ENCODE data around the gene MFAP3. TPM values are rescaled to one million over a fixed set of nuclear protein-coding genes. Genes with fewer than 3 reads are reported as not detected.
"Not testable (repeated sequence)": the region's sequence is repeated elsewhere in the genome, so short reads cannot be mapped to it uniquely, and the experiment has no call there.

Gene MFAP3
- polyA plus RNA-seq, 2 donors, result 1.3 to 8.0 TPM

DNA sequence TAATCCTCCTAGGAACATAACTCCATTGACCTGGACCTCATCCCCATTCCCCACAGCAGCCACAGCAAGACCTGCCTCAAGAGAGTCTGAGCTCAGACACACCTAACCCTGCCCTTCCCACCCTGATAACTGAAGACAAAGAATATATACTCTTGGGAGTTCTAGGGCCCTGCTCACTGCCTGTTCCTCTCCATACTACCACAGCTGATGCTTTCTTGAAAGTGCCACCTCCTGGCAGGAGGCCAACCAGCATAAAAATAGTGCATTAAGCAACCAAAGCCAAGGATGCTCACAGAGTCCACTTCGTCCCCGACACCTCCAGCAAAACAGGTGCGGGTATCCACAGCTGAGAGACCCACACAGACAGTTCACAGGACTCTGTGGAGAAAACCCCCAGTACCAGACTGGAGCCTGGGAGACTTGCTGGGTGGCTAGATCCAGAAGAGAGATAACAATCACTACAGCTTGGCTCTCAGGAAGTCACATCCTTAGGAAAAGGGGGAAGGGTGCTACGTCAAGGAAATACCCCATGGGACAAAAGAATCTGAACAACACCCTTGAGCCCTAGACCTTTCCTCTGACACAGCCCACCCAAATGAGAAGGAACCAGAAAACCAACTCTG, 23.6 kb upstream of the MFAP3 start:
- Histone ChIP-seq H3K4me3 (ENCODE audit: low read depth in 1 of 2, low read length in 2 of 2) (no peak overlapping the region), H3K36me3 (ENCODE audit: control insufficient read depth in 2 of 2, insufficient read depth in 2 of 2, low read length in 1 of 2) (peaks cover 2% of the 10 kb centered on the region in 2 donors), H3K27ac (ENCODE audit: low read depth in 2 of 2, low read length in 1 of 2) (no peak overlapping the region), H3K4me1 (ENCODE audit: control insufficient read depth in 2 of 2, insufficient read depth in 2 of 2, low read length in 1 of 2) (no peaks in the 10 kb centered on the region), H3K9me3 (ENCODE audit: control insufficient read depth in 2 of 2, insufficient read depth in 1 of 2, low read depth in 1 of 2, low read length in 1 of 2) (no peaks in the 10 kb centered on the region), H3K27me3 (ENCODE audit: control insufficient read depth in 1 of 2, insufficient read depth in 2 of 2, low read length in 2 of 2) (no peaks in the 10 kb centered on the region)
- WGBS, 2 donors, result 89 to 93% methylated on average over 4 of the region's 4 CpGs

DNA sequence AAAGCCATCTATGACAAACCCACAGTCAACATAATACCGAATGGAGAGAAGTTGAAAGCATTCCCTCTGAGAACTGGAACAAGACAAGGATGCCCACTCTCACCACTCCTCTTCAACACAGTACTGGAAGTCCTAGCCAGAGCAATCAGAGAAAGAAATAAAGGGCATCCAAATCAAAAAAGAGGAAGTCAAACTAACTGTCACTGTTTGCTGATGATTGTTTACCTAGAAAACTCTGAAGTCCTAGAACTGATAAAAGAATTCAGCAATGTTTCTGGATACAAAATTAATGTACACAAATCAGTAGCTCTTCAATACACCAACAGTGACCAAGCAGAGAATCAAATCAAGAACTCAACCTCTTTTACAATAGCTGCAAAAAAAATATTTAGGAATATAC, 19.8 kb upstream of the MFAP3 start:
- H3K9me3 ChIP-seq (ENCODE audit: control insufficient read depth in 2 of 2, insufficient read depth in 1 of 2, low read depth in 1 of 2, low read length in 1 of 2); H3K4me3 ChIP-seq (ENCODE audit: low read depth in 1 of 2, low read length in 2 of 2); H3K27me3 ChIP-seq (ENCODE audit: control insufficient read depth in 1 of 2, insufficient read depth in 2 of 2, low read length in 2 of 2); H3K4me1 ChIP-seq (ENCODE audit: control insufficient read depth in 2 of 2, insufficient read depth in 2 of 2, low read length in 1 of 2); H3K27ac ChIP-seq (ENCODE audit: low read depth in 2 of 2, low read length in 1 of 2); H3K36me3 ChIP-seq (ENCODE audit: control insufficient read depth in 2 of 2, insufficient read depth in 2 of 2, low read length in 1 of 2): not testable (repeated sequence)
- WGBS, 2 donors, result 91 to 97% methylated on average over 1 of the region's 1 CpG

DNA sequence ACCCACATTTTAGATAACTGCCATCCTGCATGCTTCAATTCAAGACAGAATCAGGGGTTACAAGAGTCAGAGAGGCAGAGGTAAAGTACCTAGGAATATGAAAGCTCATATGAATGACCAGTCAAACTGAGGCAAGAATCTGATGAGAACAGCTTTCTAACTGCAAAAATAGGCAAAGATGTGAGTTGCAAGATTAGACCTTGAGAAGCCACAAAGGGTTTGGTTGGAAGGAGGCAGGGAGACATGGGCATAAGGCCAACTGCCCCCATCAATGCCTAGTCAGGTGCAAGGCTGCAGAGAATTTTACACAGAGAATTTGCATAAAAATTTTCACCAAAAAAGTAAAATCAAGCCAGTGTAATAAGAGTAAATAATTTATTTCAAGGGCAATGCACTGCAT, 12.8 kb upstream of the MFAP3 start:
- no peaks in the 10 kb centered on the region for H3K9me3 ChIP-seq (ENCODE audit: control insufficient read depth in 2 of 2, insufficient read depth in 1 of 2, low read depth in 1 of 2, low read length in 1 of 2)
- peaks cover 0 to 3% of the 10 kb centered on the region in 2 donors for H3K36me3 ChIP-seq (ENCODE audit: control insufficient read depth in 2 of 2, insufficient read depth in 2 of 2, low read length in 1 of 2)
- H3K4me1 ChIP-seq (ENCODE audit: control insufficient read depth in 2 of 2, insufficient read depth in 2 of 2, low read length in 1 of 2), result no peaks in the 10 kb centered on the region
- no peaks in the 10 kb centered on the region for H3K27me3 ChIP-seq (ENCODE audit: control insufficient read depth in 1 of 2, insufficient read depth in 2 of 2, low read length in 2 of 2)
- H3K4me3 ChIP-seq (ENCODE audit: low read depth in 1 of 2, low read length in 2 of 2), result no peak overlapping the region
- no peak overlapping the region for H3K27ac ChIP-seq (ENCODE audit: low read depth in 2 of 2, low read length in 1 of 2)

DNA sequence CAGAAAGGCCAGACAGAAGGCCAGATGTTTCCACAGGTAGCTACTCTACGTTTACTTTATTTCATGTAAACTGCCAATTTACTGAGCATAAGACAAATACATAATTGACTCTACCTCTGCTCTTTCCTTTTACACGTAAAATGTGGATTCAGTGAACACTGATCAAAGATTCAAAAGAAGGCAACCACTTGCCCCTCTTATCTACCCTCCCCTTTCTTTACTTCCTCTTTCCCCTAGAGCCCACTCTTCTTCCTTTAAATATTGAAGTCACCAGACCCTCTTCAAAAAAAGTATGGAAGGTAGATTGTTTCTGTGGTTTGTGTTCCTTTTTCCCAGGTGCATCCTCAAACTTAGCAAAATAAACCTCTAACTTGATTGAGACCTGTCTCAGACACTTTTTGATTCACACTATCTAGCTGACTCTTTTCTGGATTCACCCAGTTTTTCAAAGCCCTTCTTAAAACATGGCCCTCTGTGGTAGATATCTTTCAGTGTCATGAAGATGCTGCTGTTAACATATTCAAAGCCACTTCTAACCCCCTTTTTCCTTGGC, 6.8 kb upstream of the MFAP3 start:
- Histone ChIP-seq H3K9me3 (ENCODE audit: control insufficient read depth in 2 of 2, insufficient read depth in 1 of 2, low read depth in 1 of 2, low read length in 1 of 2) (no peaks in the 10 kb centered on the region), H3K4me3 (ENCODE audit: low read depth in 1 of 2, low read length in 2 of 2) (no peak overlapping the region), H3K4me1 (ENCODE audit: control insufficient read depth in 2 of 2, insufficient read depth in 2 of 2, low read length in 1 of 2) (no peaks in the 10 kb centered on the region), H3K27ac (ENCODE audit: low read depth in 2 of 2, low read length in 1 of 2) (no peak overlapping the region), H3K27me3 (ENCODE audit: control insufficient read depth in 1 of 2, insufficient read depth in 2 of 2, low read length in 2 of 2) (no peaks in the 10 kb centered on the region), H3K36me3 (ENCODE audit: control insufficient read depth in 2 of 2, insufficient read depth in 2 of 2, low read length in 1 of 2) (peaks cover 0 to 3% of the 10 kb centered on the region in 2 donors)
- WGBS, 2 donors, result 75 to 83% methylated on average over 2 of the region's 2 CpGs

DNA sequence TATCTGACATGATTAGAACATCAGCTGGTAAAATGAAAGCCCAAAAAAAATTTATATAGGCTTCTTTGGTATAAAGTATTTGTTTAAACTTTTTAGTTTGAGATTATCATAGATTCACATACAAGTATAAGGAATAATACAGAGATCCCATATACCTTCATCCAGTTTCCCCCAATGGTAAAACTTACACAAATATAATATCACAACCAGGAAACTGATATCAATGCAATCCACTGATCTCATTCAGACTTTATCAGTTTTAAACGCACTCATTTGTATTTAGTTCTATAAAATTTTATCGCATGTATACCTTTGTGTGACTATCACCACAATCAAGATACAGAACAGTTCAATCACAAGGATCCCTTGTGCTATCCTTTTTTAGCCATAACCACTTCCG, 3.8 kb upstream of the MFAP3 start:
- Histone ChIP-seq H3K27ac (ENCODE audit: low read depth in 2 of 2, low read length in 1 of 2) (no peak overlapping the region), H3K4me1 (ENCODE audit: control insufficient read depth in 2 of 2, insufficient read depth in 2 of 2, low read length in 1 of 2) (no peaks in the 10 kb centered on the region), H3K36me3 (ENCODE audit: control insufficient read depth in 2 of 2, insufficient read depth in 2 of 2, low read length in 1 of 2) (no peaks in the 10 kb centered on the region), H3K4me3 (ENCODE audit: low read depth in 1 of 2, low read length in 2 of 2) (no peak overlapping the region), H3K27me3 (ENCODE audit: control insufficient read depth in 1 of 2, insufficient read depth in 2 of 2, low read length in 2 of 2) (no peaks in the 10 kb centered on the region), H3K9me3 (ENCODE audit: control insufficient read depth in 2 of 2, insufficient read depth in 1 of 2, low read depth in 1 of 2, low read length in 1 of 2) (no peaks in the 10 kb centered on the region)
- WGBS, 2 donors, result 85 to 98% methylated on average over 3 of the region's 3 CpGs

DNA sequence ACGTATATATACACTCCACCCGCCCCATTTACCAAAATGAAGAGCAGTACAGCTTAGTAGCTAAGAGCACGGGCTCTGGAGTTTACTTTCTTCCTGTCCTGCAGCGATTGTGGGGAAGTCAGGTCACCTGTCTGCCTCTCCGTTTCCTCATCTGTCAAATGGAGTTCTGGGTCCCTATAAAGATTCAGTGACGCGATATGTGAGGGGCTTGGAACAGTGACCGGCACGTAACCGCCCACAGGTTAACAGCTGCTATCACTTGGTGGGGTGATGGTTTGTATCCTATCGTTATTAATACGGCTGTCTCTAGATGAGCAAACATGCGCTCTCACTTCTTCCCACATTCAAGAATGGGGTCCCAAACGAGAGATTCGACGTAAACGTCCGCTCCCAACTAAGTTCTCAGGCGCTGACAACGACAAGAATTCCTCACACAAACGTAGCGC, 483 bp upstream of the MFAP3 start:
- 0 to 1% methylated on average over 22 of the region's 22 CpGs for WGBS, 2 donors
- H3K36me3 ChIP-seq (ENCODE audit: control insufficient read depth in 2 of 2, insufficient read depth in 2 of 2, low read length in 1 of 2), result no peaks in the 10 kb centered on the region
- peak overlapping the region; percentile 67 to 99 for H3K4me3 ChIP-seq (ENCODE audit: low read depth in 1 of 2, low read length in 2 of 2)
- H3K9me3 ChIP-seq (ENCODE audit: control insufficient read depth in 2 of 2, insufficient read depth in 1 of 2, low read depth in 1 of 2, low read length in 1 of 2), result no peaks in the 10 kb centered on the region
- no peaks in the 10 kb centered on the region for H3K4me1 ChIP-seq (ENCODE audit: control insufficient read depth in 2 of 2, insufficient read depth in 2 of 2, low read length in 1 of 2)
- peak overlapping the region; percentile 91 to 98 for H3K27ac ChIP-seq (ENCODE audit: low read depth in 2 of 2, low read length in 1 of 2)
- H3K27me3 ChIP-seq (ENCODE audit: control insufficient read depth in 1 of 2, insufficient read depth in 2 of 2, low read length in 2 of 2), result no peaks in the 10 kb centered on the region

DNA sequence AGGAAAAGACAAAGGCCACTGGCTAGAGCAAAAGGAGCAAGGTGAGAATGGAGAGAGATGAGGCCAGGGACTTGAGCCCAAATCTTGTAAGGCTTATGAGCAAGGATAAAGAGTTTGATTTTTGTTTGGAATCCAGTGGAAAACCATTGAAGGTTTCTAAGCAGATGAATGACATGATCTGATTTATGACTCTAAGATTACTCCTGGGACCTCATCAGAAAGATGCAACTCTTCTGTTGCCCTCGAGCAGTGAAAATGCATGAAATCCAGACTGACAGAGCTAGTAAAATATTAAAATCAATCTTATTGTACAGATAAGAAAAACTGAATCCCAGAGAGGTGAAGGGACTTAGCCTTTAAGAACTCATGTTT, 677 bp downstream of the MFAP3 start:
- Histone ChIP-seq H3K27me3 (ENCODE audit: control insufficient read depth in 1 of 2, insufficient read depth in 2 of 2, low read length in 2 of 2) (no peaks in the 10 kb centered on the region), H3K4me1 (ENCODE audit: control insufficient read depth in 2 of 2, insufficient read depth in 2 of 2, low read length in 1 of 2) (no peaks in the 10 kb centered on the region), H3K9me3 (ENCODE audit: control insufficient read depth in 2 of 2, insufficient read depth in 1 of 2, low read depth in 1 of 2, low read length in 1 of 2) (no peaks in the 10 kb centered on the region), H3K36me3 (ENCODE audit: control insufficient read depth in 2 of 2, insufficient read depth in 2 of 2, low read length in 1 of 2) (peaks cover 0 to 3% of the 10 kb centered on the region in 2 donors), H3K4me3 (ENCODE audit: low read depth in 1 of 2, low read length in 2 of 2) (peak overlapping the region; percentile 67 to 99), H3K27ac (ENCODE audit: low read depth in 2 of 2, low read length in 1 of 2) (no peak overlapping the region)
- WGBS, 2 donors, result 35 to 44% methylated on average over 1 of the region's 1 CpG

DNA sequence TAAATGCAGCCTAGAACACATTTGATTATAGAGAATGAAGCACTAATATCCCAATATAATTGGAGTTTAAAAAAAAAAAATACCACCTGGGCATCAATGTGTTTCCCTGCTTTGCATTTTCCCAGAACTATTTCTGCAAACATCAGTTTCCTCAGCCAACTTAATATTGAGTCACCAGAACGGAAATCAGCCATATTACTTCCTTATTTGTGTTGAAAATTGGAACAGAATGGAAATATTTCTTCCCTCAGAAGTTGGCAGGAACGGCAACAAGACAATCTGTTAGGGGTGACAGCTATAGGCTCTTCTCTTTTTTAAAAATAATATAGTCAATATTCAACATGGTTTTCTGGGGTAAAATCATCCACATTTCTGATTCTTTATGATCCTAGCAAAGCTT, 4.0 kb downstream of the MFAP3 start:
- peaks cover 0 to 6% of the 10 kb centered on the region in 2 donors for H3K36me3 ChIP-seq (ENCODE audit: control insufficient read depth in 2 of 2, insufficient read depth in 2 of 2, low read length in 1 of 2)
- no peak overlapping the region for H3K4me3 ChIP-seq (ENCODE audit: low read depth in 1 of 2, low read length in 2 of 2)
- 37 to 43% methylated on average over 2 of the region's 2 CpGs for WGBS, 2 donors
- H3K27me3 ChIP-seq (ENCODE audit: control insufficient read depth in 1 of 2, insufficient read depth in 2 of 2, low read length in 2 of 2), result no peaks in the 10 kb centered on the region
- H3K9me3 ChIP-seq (ENCODE audit: control insufficient read depth in 2 of 2, insufficient read depth in 1 of 2, low read depth in 1 of 2, low read length in 1 of 2), result no peaks in the 10 kb centered on the region
- no peak overlapping the region for H3K27ac ChIP-seq (ENCODE audit: low read depth in 2 of 2, low read length in 1 of 2)
- no peaks in the 10 kb centered on the region for H3K4me1 ChIP-seq (ENCODE audit: control insufficient read depth in 2 of 2, insufficient read depth in 2 of 2, low read length in 1 of 2)

DNA sequence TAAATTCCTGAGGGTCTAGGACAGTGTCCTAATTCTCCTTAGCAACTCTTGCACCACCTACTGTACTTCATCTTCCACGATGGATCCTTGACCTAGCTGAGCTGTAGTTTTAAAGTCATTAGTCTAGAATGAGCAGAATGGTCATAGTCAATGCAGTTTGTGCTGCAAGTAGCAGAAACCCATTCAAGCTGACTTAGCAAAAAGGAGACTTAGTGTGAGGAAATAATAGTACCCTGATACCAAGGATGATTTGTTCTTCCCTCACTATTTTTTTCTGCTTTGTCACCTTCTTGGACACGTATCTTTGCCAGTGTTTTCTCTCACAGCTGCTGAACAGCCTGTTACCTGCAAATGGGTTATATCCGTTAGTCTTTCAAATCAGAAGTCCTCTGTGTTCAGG, 5.3 kb downstream of the MFAP3 start:
- no peaks in the 10 kb centered on the region for H3K4me1 ChIP-seq (ENCODE audit: control insufficient read depth in 2 of 2, insufficient read depth in 2 of 2, low read length in 1 of 2)

DNA sequence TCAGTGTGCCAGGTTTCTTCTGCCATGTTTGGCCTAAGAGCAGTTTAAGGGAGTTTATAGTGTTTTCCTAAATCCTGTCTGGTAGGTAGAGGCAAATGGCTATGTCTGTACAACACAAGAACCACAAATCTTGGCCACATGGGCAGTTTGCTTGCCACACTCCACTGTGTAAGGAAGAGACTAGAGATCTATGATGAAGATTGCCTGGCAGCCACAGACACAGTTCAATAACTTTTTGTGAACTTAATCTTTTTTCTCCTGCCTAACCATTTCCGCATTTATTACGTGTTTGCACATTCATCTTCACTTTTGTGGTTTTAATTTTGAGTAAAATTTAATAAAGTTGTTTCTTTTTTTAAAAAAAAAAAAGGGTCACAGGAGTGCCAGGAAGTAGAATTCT, 5.8 kb downstream of the MFAP3 start:
- H3K27ac ChIP-seq (ENCODE audit: low read depth in 2 of 2, low read length in 1 of 2), result no peak overlapping the region
- WGBS, 2 donors, result 92% methylated on average over 2 of the region's 2 CpGs
- no peaks in the 10 kb centered on the region for H3K27me3 ChIP-seq (ENCODE audit: control insufficient read depth in 1 of 2, insufficient read depth in 2 of 2, low read length in 2 of 2)
- no peak overlapping the region for H3K4me3 ChIP-seq (ENCODE audit: low read depth in 1 of 2, low read length in 2 of 2)
- peaks cover 0 to 6% of the 10 kb centered on the region in 2 donors for H3K36me3 ChIP-seq (ENCODE audit: control insufficient read depth in 2 of 2, insufficient read depth in 2 of 2, low read length in 1 of 2)
- H3K9me3 ChIP-seq (ENCODE audit: control insufficient read depth in 2 of 2, insufficient read depth in 1 of 2, low read depth in 1 of 2, low read length in 1 of 2), result no peaks in the 10 kb centered on the region
- H3K4me1 ChIP-seq (ENCODE audit: control insufficient read depth in 2 of 2, insufficient read depth in 2 of 2, low read length in 1 of 2), result no peaks in the 10 kb centered on the region

More for the DNA sequence above, 5.3 kb downstream of the MFAP3 start:
- WGBS, 2 donors, result 91 to 92% methylated on average over 3 of the region's 3 CpGs
- Histone ChIP-seq H3K36me3 (ENCODE audit: control insufficient read depth in 2 of 2, insufficient read depth in 2 of 2, low read length in 1 of 2) (peaks cover 0 to 6% of the 10 kb centered on the region in 2 donors), H3K27ac (ENCODE audit: low read depth in 2 of 2, low read length in 1 of 2) (no peak overlapping the region), H3K4me3 (ENCODE audit: low read depth in 1 of 2, low read length in 2 of 2) (no peak overlapping the region), H3K9me3 (ENCODE audit: control insufficient read depth in 2 of 2, insufficient read depth in 1 of 2, low read depth in 1 of 2, low read length in 1 of 2) (no peaks in the 10 kb centered on the region), H3K27me3 (ENCODE audit: control insufficient read depth in 1 of 2, insufficient read depth in 2 of 2, low read length in 2 of 2) (no peaks in the 10 kb centered on the region)

Measured in esophagus (tissue), 2 donors.